ENCODE measurements around the gene SEC24C.
"Not testable (repeated sequence)": the region's sequence is repeated elsewhere in the genome, so short reads cannot be mapped to it uniquely, and the experiment has no call there.

The SEC24C gene

DNA sequence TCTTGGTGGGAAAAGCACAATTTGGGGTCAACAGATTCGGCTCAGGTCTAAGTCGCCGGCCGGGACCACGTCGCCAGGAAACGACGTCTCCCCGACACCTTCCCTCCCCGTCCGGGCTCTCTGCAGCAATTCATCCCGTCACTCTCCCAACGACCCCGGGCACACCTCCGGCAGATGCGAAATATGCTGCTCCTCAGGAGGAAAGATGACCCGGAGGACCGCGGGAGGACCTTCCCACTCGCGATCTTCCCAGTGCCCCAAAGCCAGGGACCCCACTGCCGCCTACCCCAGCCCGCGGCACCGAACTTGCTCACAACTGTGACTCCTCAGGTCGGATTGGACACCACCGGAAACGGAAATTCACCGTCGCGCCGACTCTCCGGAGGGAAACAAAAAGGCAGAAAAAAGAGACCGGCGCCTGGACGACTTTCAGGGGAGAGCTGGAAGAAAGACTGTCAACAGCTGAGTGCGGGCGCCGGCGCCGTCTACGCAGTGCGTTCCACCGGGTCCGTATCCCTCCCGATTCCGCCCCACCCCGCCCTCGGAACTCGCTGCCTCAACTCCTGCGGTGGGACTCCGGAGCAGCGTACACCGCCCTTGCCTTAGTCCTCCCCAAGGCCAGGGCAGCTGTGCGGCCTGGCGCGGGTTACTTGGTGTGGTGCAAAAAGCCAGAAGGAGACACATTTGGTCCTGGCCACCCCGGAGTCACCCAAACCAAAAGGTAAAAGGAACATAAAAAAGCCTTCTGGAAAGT, 13.8 kb upstream of the SEC24C start:
- DNase-seq (ENCODE audit: extremely low spot score, insufficient read length, low read depth), result peak; percentile 60
- FAIRE-seq, result peak; percentile 87

- DNase-seq (ENCODE audit: extremely low spot score, insufficient read length, low read depth) (no peak), FAIRE-seq (no peak)
These were observed 12.4 kb upstream of the SEC24C start for GRCh38 chr10:73731588-73732375.

DNA sequence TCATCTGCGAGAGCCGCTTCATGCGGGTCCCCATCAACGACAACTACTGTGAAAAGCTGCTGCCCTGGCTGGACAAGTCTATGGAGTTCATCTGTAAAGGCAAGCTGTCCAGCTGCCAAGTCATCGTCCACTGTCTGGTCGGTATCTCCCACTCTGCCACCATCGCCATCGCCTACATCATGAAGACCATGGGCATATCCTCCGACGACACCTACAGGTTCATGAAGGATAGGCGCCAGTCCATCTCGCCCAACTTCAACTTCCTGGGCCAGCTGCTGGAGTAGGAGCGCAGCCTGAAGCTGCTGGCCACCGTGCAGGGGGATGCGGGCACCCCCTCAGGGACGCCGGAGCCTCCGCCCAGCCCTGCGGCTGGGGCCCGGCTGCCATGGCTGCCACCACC, 11.7 kb upstream of the SEC24C start:
- DNase-seq (ENCODE audit: extremely low spot score, insufficient read length, low read depth), result no peak
- no peak for FAIRE-seq

DNA sequence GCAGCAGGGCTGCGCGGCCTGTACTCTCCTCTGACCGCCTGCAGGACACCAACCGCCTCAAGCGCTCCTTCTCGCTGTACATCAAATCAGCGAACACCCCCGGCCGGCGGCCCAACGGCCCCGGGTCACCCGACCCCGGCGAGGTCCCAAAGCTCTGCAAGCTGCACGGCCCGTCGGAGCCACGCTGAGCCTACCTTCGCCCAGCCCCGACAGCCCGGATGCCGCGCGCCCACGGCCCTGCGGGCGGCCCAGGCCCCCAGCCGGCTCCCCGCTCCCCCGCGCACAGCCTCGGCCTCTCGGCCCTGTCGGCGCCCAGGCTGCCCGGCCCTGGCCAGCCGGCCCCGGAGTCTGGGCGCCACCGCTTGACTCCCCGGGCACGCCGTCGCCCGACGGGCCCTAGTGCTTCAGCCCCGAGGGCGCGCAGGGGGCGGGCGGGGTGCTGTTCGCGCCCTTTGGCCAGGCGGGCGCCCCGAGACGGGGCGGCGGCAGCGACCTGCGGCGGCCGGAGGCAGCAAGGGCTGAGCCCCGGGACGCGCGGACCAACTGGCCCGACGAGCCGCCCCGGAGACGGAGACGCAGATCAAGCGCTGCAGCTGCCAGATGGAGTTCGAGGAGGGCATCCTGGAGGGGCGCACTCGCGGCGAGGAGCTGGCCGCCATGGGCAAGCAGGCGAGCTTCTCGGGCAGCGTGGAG, 11.1 kb upstream of the SEC24C start:
- FAIRE-seq (no peak), DNase-seq (ENCODE audit: extremely low spot score, insufficient read length, low read depth) (no peak)

DNA sequence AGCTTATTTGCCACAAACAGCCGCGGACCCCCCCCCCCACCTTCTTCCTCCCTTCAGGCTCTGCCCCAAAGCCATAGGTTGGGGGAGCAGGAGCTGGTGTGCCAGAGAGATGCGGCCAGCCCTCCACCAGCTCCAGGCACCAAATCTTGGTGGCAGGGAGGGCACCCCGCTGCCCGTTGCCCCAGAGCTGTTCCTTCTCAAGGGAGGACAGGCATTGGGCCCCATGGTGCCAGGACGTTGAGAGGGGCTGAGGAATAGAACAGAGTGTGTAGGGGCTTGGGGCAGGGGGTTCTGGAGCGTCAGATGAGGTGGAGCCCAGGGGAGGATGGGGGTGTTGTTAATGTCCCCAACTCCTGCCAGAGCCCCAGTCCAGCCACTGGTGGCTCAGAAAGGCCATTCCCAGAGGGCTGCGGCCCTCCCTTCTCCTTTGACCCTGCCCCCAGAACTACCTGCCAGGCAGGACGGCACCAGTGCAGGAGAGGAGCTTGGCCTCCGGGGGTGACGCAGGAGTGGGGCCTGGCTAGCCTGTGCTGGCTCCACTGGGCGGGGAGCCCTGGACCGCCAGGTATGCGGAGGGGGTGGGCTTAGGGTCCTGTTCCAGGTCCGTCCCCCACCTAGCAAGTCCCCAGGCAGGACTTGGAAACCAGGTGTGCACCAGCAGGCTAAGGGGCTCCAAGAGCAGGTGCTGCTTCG, 10.0 kb upstream of the SEC24C start:
- FAIRE-seq, result no peak
- DNase-seq (ENCODE audit: extremely low spot score, insufficient read length, low read depth), result no peak

GRCh38 chr10:73734796-73735305, 9.3 kb upstream of the SEC24C start:
- DNase-seq (ENCODE audit: extremely low spot score, insufficient read length, low read depth) (no peak), FAIRE-seq (no peak)

- DNase-seq (ENCODE audit: extremely low spot score, insufficient read length, low read depth); FAIRE-seq: not testable (repeated sequence)
These were observed 3.5 kb upstream of the SEC24C start for GRCh38 chr10:73740501-73741254.

DNA sequence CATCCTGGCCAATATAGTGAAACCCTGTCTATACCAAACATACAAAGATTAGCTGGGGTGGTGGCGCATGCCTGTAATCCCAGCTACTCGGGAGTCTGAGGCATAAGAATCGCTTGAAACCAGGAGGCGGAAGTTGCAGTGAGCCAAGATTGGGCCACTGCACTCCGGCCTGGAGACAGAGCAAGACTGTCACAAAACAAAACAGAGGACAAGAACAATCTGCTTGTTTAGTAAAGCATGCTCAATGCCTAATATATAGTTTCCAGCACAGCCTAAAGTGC, 1.8 kb upstream of the SEC24C start:
- no peak for FAIRE-seq

DNA sequence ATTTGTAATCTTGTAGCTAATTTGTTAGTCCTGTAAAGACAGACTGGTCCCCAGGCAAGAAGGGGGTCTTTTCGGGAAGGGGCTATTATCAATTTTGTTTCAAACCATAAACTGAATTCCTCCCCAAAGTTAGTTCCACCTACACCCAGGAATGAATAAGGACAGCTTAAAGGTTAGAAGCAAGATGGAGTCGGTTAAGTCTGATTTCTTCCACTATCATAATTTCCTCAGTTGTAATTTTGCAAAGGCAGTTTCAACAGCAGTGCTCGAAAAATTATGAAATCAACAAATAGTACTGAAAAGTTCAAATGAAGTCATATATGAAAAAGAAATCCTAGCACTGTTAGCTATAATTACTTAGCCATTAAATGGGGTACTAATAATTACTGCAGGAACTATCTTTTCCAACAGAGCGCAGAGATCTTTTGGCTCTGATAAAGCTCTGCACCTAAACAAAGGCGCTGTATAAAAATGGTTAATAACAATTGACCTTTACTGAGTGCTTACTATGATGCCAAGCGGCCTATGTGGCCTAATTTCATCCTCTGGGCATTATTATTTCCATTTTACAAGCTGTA, 756 bp upstream of the SEC24C start:
- DNase-seq (ENCODE audit: extremely low spot score, insufficient read length, low read depth) (no peak), FAIRE-seq (no peak)

More for the DNA sequence above, 1.8 kb upstream of the SEC24C start:
- no peak for DNase-seq (ENCODE audit: extremely low spot score, insufficient read length, low read depth)

- DNase-seq (ENCODE audit: extremely low spot score, insufficient read length, low read depth), result no peak
- FAIRE-seq, result no peak
These were observed 448 bp downstream of the SEC24C start for GRCh38 chr10:73744664-73744975.

DNA sequence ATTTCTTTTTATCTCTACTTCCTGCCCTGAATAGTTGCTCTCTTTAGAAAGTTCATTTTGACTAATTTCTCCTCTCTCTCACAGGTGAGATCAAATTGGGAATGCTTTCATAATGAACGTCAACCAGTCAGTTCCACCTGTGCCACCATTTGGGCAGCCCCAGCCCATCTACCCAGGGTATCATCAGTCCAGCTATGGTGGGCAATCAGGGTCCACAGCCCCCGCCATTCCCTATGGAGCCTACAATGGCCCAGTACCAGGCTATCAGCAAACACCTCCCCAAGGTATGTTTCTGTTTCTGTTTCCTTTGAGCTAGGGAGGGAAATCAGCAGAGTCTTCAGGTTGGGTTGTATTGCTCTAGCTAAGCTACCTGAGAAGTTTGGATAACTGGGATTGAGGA, 2.5 kb downstream of the SEC24C start:
- no peak for FAIRE-seq
- no peak for DNase-seq (ENCODE audit: extremely low spot score, insufficient read length, low read depth)

GRCh38 chr10:73750819-73751218, 6.6 kb downstream of the SEC24C start:
- FAIRE-seq (no peak), DNase-seq (ENCODE audit: extremely low spot score, insufficient read length, low read depth) (no peak)

- no peak for DNase-seq (ENCODE audit: extremely low spot score, insufficient read length, low read depth)
- FAIRE-seq, result no peak
These were observed 12.0 kb downstream of the SEC24C start for GRCh38 chr10:73756183-73756582.

GRCh38 chr10:73758704-73759511, 14.7 kb downstream of the SEC24C start:
- DNase-seq (ENCODE audit: extremely low spot score, insufficient read length, low read depth), result no peak
- FAIRE-seq, result no peak

DNA sequence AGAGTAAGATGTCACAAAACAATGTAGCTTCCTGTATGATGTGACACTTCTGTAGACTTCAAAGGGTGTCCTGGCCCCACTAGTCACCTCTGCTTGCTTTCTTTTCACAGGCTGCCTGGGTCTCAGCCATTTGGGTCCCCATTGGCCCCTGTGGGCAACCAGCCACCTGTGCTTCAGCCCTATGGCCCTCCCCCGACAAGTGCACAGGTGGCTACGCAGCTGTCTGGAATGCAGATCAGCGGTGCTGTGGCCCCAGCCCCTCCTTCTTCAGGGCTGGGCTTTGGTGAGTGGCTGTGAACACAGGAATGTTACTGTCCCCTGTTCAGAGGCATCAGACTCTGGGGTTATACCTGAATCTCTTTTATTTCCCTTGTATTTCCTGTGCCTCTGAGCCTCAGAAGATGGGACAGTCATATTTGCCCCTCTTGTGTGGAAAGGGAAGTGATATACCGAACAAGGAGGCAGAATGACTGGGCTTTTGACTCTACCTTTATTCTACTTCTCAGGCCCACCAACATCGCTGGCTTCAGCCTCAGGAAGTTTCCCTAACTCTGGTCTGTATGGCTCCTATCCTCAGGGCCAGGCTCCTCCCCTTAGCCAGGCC, 15.4 kb downstream of the SEC24C start:
- DNase-seq (ENCODE audit: extremely low spot score, insufficient read length, low read depth) (no peak), FAIRE-seq (no peak)

GRCh38 chr10:73761781-73762180, 17.6 kb downstream of the SEC24C start:
- DNase-seq (ENCODE audit: extremely low spot score, insufficient read length, low read depth) (no peak), FAIRE-seq (no peak)

- FAIRE-seq, result peak; percentile 31
- DNase-seq (ENCODE audit: extremely low spot score, insufficient read length, low read depth), result no peak
These were observed 18.7 kb downstream of the SEC24C start for GRCh38 chr10:73762915-73763314.

- DNase-seq (ENCODE audit: extremely low spot score, insufficient read length, low read depth), result no peak
- no peak for FAIRE-seq
These were observed 19.2 kb downstream of the SEC24C start for GRCh38 chr10:73763343-73763742.

All from GM18507 (cell line).